ENCODE measurements around the gene C1RL.

GRCh38 chr12:7113389-7113871, 4.4 kb upstream of the C1RL start:
- TF ChIP-seq CTCF (conservative IDR thresholded peaks at IDR 0.05): peak; percentile 92
- no peak for TF ChIP-seq EZH2 (IDR thresholded peaks at IDR 0.05; ENCODE audit: low read depth)

Data from PC-9 (cell line).